ENCODE results near the gene PROCR. TPM values are rescaled to one million over a fixed set of nuclear protein-coding genes. Genes with fewer than 3 reads are reported as not detected.
A peak's percentile ranks its signal among the peaks of the same experiment; 100 is the strongest.
"Not testable (repeated sequence)": the region's sequence is repeated elsewhere in the genome, so short reads cannot be mapped to it uniquely, and the experiment has no call there.

Gene PROCR
- total RNA-seq, 4 donors from 2014 or later = 5.6 to 19.4 (median 7.3) TPM

DNA sequence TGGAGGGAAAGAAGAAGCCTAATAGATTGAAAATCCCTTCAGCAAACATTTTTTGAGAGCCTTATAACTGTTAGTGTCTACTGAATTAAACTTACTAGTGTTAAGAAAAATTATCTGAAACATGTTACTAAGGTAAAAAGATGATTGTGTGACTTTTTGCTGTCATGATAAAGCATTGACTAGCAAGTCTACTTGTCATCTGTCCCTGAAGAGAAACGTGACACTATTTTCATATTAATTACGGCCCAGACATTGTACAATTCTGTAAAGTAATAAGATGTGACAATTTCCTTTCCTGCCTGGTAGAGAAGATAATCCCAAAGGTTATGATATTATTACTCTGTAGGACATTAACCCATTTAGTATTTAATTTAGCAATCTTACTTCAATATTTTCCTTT is 15.9 kb upstream of the PROCR start:
- TF ChIP-seq POLR2A (IDR thresholded peaks at IDR 0.05) = no peak
- TF ChIP-seq, protein P1, sequence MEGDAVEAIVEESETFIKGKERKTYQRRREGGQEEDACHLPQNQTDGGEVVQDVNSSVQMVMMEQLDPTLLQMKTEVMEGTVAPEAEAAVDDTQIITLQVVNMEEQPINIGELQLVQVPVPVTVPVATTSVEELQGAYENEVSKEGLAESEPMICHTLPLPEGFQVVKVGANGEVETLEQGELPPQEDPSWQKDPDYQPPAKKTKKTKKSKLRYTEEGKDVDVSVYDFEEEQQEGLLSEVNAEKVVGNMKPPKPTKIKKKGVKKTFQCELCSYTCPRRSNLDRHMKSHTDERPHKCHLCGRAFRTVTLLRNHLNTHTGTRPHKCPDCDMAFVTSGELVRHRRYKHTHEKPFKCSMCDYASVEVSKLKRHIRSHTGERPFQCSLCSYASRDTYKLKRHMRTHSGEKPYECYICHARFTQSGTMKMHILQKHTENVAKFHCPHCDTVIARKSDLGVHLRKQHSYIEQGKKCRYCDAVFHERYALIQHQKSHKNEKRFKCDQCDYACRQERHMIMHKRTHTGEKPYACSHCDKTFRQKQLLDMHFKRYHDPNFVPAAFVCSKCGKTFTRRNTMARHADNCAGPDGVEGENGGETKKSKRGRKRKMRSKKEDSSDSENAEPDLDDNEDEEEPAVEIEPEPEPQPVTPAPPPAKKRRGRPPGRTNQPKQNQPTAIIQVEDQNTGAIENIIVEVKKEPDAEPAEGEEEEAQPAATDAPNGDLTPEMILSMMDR (IDR thresholded peaks at IDR 0.05 in 4 of 5, conservative IDR thresholded peaks at IDR 0.05 in 1 of 5) = no peak
- DNase-seq = no peak
- ATAC-seq = no peak
- Histone ChIP-seq H3K36me3 (no peaks in the 10 kb centered on the region), H3K27me3 (no peaks in the 10 kb centered on the region), H3K9me3 (no peaks in the 10 kb centered on the region), H3K4me1 (peaks cover 0 to 3% of the 10 kb centered on the region in 2 donors), H3K4me3 (no peak overlapping the region), H3K27ac (no peak overlapping the region)
- in situ Hi-C loops (cut with MboI; ENCODE audit: low sequenced_read_pairs in 4 of 4) = no loop called here
- intact Hi-C loops (cut with DNase I; ENCODE audit: low total_unique reads) = no loop called here

DNA sequence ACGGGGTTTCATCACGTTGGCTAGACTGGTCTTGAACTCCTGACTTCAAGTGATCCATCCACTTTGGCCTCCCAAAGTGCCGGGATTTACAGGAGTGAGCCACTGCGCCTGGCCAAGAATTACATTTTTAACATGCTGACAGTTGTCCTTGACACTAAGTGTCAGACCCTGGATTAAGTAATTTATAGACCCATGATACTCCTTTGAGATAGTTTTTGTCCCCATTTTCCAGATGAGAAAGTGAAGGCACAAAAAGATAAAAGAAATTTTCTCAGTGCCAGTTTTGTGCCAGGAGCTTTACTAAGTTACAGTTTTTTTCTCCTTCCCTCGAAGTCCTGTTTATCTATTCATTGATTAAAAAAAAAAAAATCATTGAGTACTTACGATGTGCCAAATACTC is 14.9 kb upstream of the PROCR start:
- Histone ChIP-seq H3K36me3 (no peaks in the 10 kb centered on the region), H3K27ac (no peak overlapping the region), H3K4me1 (no peaks in the 10 kb centered on the region), H3K4me3 (no peak overlapping the region), H3K27me3 (no peaks in the 10 kb centered on the region), H3K9me3 (no peaks in the 10 kb centered on the region)
- ATAC-seq (no peak), DNase-seq (no peak)
- TF ChIP-seq, protein P1 (IDR thresholded peaks at IDR 0.05 in 4 of 5, conservative IDR thresholded peaks at IDR 0.05 in 1 of 5) = no peak
- TF ChIP-seq POLR2A (IDR thresholded peaks at IDR 0.05) = no peak
- in situ Hi-C loops (cut with MboI; ENCODE audit: low sequenced_read_pairs in 4 of 4) (no loop called here), intact Hi-C loops (cut with DNase I; ENCODE audit: low total_unique reads) (no loop called here)

DNA sequence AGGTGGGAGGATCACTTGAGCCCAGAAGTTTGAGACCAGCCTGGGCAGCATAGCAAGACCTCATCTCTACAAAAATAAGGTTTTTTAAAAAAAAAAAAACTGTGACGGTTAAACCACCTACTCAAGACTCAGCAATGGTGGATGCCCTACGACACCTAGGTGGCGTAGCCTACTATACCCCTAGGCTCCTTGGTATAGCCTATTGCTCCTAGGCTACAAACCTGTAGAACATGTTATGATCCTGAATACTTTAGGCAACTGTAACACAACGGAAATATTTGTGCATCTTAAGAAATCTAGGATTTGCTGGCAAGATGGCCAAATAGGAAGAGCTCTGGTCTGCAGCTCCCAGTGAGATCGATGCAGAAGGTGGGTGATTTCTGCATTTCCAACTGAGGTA is 11.5 kb upstream of the PROCR start:
- intact Hi-C loops (cut with DNase I; ENCODE audit: low total_unique reads); H3K27me3 ChIP-seq; in situ Hi-C loops (cut with MboI; ENCODE audit: low sequenced_read_pairs in 4 of 4); DNase-seq; H3K4me1 ChIP-seq; ATAC-seq; H3K9me3 ChIP-seq; H3K27ac ChIP-seq; H3K4me3 ChIP-seq; H3K36me3 ChIP-seq: not testable (repeated sequence)

DNA sequence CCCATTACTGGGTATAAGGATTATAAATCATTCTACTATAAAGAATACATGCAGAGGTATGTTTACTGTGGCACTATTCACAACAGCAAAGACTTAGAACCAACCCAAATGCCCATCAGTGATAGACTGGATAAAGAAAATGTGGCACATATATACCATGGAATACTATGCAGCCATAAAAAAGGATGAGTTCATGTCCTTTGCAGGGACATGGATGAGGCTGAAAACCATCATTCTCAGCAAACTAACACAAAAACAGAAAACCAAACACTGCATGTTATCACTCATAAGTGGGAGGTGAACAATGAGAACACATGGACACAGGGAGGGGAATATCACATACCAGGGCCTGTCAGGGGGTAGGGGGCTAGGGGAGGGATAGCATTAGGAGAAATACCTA is 7.3 kb upstream of the PROCR start:
- H3K36me3 ChIP-seq; intact Hi-C loops (cut with DNase I; ENCODE audit: low total_unique reads); H3K27me3 ChIP-seq; DNase-seq; in situ Hi-C loops (cut with MboI; ENCODE audit: low sequenced_read_pairs in 4 of 4); ATAC-seq; H3K9me3 ChIP-seq; H3K4me1 ChIP-seq; H3K4me3 ChIP-seq; H3K27ac ChIP-seq: not testable (repeated sequence)

DNA sequence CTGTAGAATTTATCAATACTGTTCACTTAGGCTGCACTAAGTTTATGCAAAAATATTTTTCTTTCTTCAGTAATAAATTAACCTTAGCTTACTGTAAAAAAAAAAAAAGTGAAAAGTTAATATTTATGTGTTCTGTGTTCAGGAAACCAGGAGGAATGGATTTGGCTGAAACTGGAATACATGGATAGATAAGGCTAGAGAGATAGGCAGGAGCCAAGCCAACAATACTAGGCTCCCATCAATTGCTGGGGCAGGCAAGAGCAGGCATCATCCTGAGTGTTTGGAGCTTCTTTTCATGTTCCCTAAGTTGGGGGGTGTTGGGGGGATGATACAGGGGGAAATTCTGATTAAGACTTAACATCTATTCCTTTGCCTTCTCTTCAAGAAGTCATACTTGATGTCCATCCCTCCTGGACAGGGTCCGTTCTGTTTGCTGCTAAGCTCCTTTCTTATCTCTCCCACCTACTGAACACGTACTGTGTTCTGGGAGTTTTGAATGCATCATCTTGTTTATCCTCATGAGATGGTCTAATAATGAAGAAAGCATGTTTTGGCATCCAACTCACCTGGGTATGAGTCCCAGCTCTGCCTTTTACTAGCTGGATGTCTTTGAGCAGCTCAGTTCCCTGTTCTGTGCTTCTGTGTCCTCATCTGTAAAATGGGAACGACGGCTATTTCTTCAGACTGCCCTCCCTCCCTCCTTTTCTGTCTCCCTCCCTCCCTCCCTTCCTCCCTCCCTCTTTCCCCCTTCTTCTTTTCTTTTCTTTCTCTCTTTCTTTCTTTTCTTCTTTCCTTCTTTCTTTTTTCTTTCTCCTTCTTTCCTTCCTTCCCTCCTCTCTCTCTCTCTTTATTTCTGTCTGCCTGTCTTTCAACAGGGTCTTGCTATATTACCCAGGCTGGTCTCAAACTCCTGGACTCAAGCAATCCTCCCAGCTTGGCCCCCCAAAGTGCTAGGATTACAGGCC is 6.4 kb upstream of the PROCR start:
- Histone ChIP-seq H3K4me3 (no peak overlapping the region), H3K36me3 (no peaks in the 10 kb centered on the region), H3K4me1 (no peaks in the 10 kb centered on the region), H3K27ac (peak overlapping the region in 2 of 4 donors; percentile 51 to 52), H3K9me3 (no peaks in the 10 kb centered on the region), H3K27me3 (no peaks in the 10 kb centered on the region)
- intact Hi-C loops (cut with DNase I; ENCODE audit: low total_unique reads) (no loop called here), in situ Hi-C loops (cut with MboI; ENCODE audit: low sequenced_read_pairs in 4 of 4) (no loop called here)
- no peak for DNase-seq
- TF ChIP-seq, protein P1 (IDR thresholded peaks at IDR 0.05 in 4 of 5, conservative IDR thresholded peaks at IDR 0.05 in 1 of 5) = no peak
- no peak for TF ChIP-seq POLR2A (IDR thresholded peaks at IDR 0.05)
- no peak for ATAC-seq

Measured in gastrocnemius medialis (tissue), 4 donors.